Ishikawa (cell line): Measurements from ENCODE around the gene COPA.

ENCODE experiments used
- CEBPB ChIP-seq: IDR thresholded peaks from 2 replicates; pipeline ENCODE4 v1.6.1; 2012
- CREB1 ChIP-seq: IDR thresholded peaks from 2 replicates; pipeline ENCODE4 v1.6.1; 2012; ENCODE audit warnings: low read depth
- EGR1 ChIP-seq: IDR thresholded peaks from 2 replicates; pipeline ENCODE4 v1.6.1; 2012
- EP300 ChIP-seq: IDR thresholded peaks from 2 replicates; pipeline ENCODE4 v1.6.1; 2012; ENCODE audit warnings: borderline replicate concordance
- FOXM1 ChIP-seq: IDR thresholded peaks from 2 replicates; pipeline ENCODE4 v1.6.1; 2012; ENCODE audit warnings: low read depth, borderline replicate concordance
- MAX ChIP-seq: IDR thresholded peaks from 2 replicates; pipeline ENCODE4 v1.6.1; 2012
- NFIC ChIP-seq: IDR thresholded peaks from 2 replicates; pipeline ENCODE4 v1.6.1; 2012
- RAD21 ChIP-seq: IDR thresholded peaks from 2 replicates; pipeline ENCODE4 v1.6.1; 2012; ENCODE audit warnings: low read depth
- REST ChIP-seq: IDR thresholded peaks from 2 replicates; pipeline ENCODE4 v1.6.1; 2012; ENCODE audit warnings: low read depth, mild to moderate bottlenecking
- TAF1 ChIP-seq: IDR thresholded peaks from 2 replicates; pipeline ENCODE4 v1.6.1; 2012; ENCODE audit warnings: low read depth, mild to moderate bottlenecking
- TCF12 ChIP-seq: IDR thresholded peaks from 2 replicates; pipeline ENCODE4 v1.6.1; 2012; ENCODE audit warnings: low read depth
- TEAD4 ChIP-seq: IDR thresholded peaks from 2 replicates; pipeline ENCODE4 v1.6.1; 2012
- YY1 ChIP-seq: IDR thresholded peaks from 2 replicates; pipeline ENCODE4 v1.6.1; 2012; ENCODE audit warnings: low read depth
- ZBTB7A ChIP-seq: IDR thresholded peaks from 2 replicates; pipeline ENCODE4 v1.6.1; 2012; ENCODE audit warnings: low read depth

COPA gene

GRCh38 chr1:160370561-160371345 is 27.7 kb upstream of the COPA start:
- TF ChIP-seq CEBPB: no peak

GRCh38 chr1:160369087-160369486 is 26.0 kb upstream of the COPA start:
- no peak for TF ChIP-seq MAX
- no peak for TF ChIP-seq CREB1
- TF ChIP-seq ZBTB7A: no peak
- no peak for TF ChIP-seq CEBPB
- no peak for TF ChIP-seq TCF12
- no peak for TF ChIP-seq TEAD4
- TF ChIP-seq EP300: no peak
- TF ChIP-seq RAD21: no peak
- no peak for TF ChIP-seq EGR1

GRCh38 chr1:160367934-160368923 is 25.2 kb upstream of the COPA start:
- TF ChIP-seq NFIC (no peak), FOXM1 (no peak), ZBTB7A (no peak), REST (no peak), TCF12 (no peak), CREB1 (no peak), EP300 (no peak), TEAD4 (no peak), CEBPB (no peak), RAD21 (no peak), TAF1 (no peak), YY1 (no peak)

GRCh38 chr1:160367516-160367900 is 24.5 kb upstream of the COPA start:
- TF ChIP-seq REST (no peak), FOXM1 (no peak), RAD21 (no peak), TAF1 (no peak), CEBPB (no peak), EP300 (no peak), YY1 (no peak)

- no peak for TF ChIP-seq YY1
- 0 out of 2 replicates have a peak, but pooled peaks have one; percentile 44 for TF ChIP-seq ZBTB7A
These were observed 23.9 kb upstream of the COPA start, which contains the start of gene NHLH1 for GRCh38 chr1:160366731-160367515. Gene NHLH1, plus strand, starts transcription at chr1:160367071. Its CDS starts 3,661 bp downstream, at chr1:160370732.

- TF ChIP-seq TAF1 (no peak), NFIC (no peak), CREB1 (no peak), EGR1 (no peak), ZBTB7A (no peak)
These were observed 22.3 kb upstream of the COPA start for GRCh38 chr1:160365325-160365724.
